ENCODE data around the gene CWC27.

The CWC27 gene

DNA sequence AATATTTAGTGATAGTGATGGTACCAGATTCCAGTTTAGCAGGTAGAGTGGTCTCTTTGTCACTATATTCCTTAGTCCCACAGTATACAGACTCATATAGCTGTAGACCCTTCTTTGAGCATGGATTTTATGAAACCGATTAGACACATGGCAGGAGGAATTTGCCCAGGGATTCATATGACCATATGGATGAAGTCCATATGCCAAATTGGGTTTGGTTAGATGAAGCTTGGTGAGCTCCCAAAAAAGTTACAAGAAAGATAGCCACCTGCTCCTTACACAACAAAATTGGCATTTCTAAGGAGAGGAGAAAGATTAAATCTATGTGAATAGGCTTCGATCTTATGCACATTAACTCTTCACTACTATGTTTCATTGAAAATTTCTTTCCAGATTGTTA is 211.4 kb downstream of the CWC27 start:
- DNase-seq, result no peak

GRCh38 chr5:64987768-64988167 is 219.0 kb downstream of the CWC27 start:
- no peak for DNase-seq

GRCh38 chr5:65009207-65009606 is 240.5 kb downstream of the CWC27 start:
- no peak for DNase-seq

DNA sequence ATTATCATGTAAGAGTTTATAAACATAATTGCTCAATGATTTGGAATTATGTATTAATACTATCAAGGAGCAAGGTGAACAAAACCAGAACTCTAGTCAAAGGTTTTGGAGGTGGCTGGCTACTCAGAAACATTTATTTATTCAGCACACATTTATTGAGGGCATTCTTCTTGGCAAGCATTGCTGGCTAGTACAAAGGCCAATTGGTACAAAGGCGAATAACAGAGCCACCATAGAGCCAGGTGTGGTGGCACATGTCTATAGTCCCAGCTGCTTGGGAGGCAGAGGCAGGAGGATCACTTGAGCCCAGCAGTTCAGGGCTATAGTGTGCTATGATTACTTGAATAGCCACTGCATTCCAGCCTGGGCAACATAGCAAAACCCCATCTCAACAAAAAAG is 242.1 kb downstream of the CWC27 start:
- DNase-seq, result no peak

DNA sequence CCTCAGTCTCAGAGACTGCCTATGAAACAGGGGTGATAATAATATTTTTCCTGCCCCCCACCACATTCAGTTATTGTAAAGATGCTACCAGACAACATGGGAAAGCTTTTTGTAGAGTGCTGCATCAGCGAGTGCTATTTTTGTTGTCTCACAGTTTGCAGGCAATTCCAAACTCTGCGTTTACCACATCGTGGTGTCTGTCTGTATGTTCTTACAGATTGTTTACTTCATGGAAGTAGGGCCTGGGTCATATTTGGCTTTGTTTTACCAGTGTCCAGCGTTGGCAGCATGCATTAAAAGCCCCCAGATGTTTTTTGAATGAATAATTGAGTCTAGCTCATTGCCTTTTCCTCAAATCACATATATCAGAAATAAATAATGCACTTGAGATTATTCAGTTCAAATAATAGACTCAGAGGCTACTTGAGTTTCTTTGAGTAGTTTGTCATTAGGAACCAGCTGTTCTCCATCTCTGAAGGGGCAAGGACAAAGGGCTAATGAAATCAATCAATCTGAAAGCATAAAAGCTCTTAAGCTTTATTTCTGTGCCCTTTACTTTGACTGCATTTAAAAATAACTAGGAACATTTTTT is 243.7 kb downstream of the CWC27 start:
- DNase-seq, result no peak

DNA sequence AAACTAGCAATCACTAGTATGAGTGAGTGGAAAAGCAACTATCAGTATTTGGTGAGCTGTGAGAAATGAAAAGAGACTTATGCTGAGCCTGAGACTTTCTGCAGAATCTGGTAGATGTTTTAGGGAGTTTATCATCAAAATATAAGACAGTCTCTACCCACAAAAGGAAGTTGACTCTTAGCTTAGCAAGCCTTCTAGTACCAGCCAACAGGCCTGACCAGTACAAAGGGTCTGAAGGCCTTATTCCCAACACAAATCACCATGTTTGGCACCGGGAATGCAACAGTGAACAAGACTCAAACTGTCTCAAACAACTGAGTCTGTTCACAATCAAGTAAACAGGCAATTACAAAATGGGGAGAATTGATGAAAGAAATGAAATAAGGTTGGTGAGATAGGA is 244.4 kb downstream of the CWC27 start:
- no peak for DNase-seq

- no peak for DNase-seq
Measured at GRCh38 chr5:65014769-65015168, 246.0 kb downstream of the CWC27 start.

GRCh38 chr5:65015767-65016166 is 247.0 kb downstream of the CWC27 start:
- no peak for DNase-seq

DNA sequence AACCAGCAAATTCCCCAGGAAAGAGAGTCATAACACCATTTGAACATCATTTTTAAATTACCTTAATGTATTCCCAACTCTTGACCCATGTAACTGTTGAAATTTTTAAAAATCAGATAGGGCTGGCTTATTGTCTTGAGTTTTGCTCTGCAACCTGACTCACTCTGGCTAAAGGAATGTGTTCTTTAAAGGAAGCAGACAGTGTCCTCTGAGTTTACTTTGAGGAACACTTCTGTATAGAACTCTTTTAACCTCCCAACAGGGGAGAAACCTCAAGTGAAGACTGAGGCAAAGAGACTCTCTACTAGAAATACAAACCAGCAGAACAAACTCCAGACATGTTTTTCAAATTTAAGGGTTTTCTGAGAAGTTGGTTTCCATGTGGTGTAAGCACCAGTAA is 248.9 kb downstream of the CWC27 start:
- no peak for DNase-seq

GRCh38 chr5:65018763-65019162 is 250.0 kb downstream of the CWC27 start:
- no peak for DNase-seq

DNA sequence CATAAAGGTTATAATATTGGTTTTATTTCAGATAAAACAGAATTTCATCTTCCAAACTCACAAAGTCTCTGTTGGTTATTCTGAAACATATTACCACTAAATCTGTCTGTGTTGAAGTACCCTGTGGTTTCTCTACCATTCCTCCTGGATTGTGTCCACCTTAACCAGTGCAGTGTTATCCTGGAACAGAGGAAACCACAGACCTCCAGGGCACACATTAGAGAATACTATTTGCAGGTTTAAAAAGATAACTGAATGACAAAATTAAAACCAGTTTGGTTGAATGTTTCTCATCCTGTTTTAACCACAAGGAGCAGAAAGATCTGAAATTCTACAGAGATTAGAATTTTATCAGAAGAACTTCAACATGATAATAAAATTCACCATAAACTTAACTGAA is 251.8 kb downstream of the CWC27 start:
- DNase-seq, result no peak

DNA sequence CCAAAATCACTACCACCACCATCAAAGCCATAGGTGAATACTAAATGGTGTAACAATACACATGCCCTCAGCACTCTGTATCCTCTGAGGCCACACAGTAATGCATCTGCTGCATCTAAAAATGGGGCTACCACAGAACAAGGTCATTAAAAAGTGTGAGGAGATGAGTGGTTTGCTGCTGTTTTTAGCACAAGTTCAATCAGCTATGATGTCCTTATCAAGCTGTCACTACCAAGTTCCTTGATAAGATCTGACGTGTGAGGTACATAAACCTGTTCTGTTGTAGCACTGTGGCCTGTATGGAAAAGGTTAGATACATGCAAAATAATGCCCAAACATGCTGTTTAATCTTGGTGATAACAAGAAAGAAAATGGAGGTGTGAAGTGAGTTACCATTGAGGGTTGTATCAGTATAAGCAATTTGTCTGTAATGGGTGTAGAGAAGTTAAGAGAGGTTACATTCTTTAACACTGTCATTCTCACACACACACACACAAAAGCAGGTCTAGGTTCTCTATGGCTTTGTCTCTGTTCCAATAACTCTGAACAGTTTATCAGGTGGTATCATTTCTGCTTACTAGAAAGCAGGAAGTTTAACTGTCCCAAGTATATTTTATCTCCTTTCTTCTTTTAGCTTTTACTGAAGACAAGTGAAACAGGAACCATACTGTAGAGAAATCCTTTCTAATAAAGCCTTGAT is 252.9 kb downstream of the CWC27 start:
- DNase-seq, result peak in 2 of 4 experiments; percentile 36 to 42

GRCh38 chr5:65022932-65023331 is 254.2 kb downstream of the CWC27 start:
- no peak for DNase-seq

- DNase-seq, result no peak
Measured at GRCh38 chr5:65024681-65025080, 256.0 kb downstream of the CWC27 start.

DNA sequence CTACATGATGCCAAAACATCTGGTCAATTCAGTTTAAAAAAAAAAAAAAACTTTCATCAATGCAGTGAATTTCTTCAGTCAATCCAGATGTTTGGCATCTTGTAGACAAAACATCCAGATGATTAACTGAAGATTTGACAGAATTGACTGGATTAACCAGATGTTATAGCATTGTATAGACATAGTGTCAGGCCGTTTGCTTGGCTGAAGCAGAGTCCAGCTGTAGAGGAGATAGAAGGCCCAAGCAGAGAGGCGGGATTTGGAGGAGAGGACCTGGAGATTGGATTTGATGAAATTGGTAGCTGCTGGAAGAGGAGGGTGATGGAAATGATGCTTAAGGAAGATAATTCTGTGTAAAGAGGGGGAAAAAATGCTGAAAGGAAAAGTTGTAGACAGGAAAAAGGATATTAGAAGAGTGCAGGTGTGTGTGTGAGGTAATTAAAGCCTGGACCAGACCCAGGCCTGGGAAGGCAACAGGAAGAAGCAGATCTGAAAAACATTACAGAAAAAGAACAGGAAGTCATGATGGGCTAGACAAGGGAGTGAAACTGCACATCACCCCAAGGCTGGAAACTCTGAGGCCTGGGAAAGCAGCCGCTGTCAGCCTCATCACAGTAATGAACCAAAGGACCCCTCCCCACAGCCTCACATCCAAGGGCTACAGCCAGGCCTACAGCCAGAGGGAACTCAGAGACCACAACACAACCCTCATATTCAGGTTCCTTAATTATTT is 258.3 kb downstream of the CWC27 start:
- no peak for DNase-seq

DNA sequence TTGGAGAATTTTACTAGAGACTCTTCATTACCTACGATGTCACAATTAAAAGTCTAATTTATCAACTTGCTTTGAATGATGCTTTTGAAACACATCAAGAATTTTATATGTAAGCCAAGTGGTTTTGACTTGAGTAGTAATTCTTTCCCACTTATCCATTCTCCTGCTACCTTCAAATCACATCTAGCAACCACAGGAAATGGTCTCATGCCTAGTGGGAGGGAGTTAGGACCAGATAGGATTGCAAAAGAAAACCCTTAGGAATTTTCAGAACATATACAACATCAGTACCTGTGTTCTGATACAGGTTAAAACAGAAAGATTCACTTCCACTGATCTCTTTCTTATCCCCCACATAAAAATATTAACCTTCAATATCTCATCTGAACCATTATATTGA is 260.4 kb downstream of the CWC27 start:
- DNase-seq, result no peak

DNA sequence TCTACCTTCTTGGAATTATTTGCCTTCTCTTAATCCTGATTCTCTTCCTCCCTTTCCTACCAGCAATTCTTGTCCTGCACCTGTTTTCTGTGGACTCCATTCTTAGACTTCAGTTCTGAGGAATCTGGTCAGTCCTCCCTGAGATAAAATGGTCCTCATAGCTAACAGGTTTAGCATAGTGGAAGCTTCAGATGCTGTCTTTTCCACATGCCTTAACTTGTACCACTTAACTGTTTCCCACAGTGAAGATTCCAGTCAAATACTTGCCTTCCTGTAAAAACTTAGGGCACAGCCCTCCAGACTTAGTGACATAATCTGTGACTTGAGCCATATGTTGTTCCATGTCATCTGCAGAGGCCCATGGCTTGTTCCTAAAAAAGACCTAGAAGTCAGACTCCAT is 261.3 kb downstream of the CWC27 start:
- DNase-seq, result no peak

GRCh38 chr5:65032250-65032649 is 263.5 kb downstream of the CWC27 start:
- DNase-seq, result peak in 1 of 4 experiments; percentile 32

GRCh38 chr5:65034029-65034812 is 265.5 kb downstream of the CWC27 start:
- no peak for DNase-seq

- DNase-seq, result no peak
Measured at GRCh38 chr5:65034813-65035209, 266.1 kb downstream of the CWC27 start.

DNA sequence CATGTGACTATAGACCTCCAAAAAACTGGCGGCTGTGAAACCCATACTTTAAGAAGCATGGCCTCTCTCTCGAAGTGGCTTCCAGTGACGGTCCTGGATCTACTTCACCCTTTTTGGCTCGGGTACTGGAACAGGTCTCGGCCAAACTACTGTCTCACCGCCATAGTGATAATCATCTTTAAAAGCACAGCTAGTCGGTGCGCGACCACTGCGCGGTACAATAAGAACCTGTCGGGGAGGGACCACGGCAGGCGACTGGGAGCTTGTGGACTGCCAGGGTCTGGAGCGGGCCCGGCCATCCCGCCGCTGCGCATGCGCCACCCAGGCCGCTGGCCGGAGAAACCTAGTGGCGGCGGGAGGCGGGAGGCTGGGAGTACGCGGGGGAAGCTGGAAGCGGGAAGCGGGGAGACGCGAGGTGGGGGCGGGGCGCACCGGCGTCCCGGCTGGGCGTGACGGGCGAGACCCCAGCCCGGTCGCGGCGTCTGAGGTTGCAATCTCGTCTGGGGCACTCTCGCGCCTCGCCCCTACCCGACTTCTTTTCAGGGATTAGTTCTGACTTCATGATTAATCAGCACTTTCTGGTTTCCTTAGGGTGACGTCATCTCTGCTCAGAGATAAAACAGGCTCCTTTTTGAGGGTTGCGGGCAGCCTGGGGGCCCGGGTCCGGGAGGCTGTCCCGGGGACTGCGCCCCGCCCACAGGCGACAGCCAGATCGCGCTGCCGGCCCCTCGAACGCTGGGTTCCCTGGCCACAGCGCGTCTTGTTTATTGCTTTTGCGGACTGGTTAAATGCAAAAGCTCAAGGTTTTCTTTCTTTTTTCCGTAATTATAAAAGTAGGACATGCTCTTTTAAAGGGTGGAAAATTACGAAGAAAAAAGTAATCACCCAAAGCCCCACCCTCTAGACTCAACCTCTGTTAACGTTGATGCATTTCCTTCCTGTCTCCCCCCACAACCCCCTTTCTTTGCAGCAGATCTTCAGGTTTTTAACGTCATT is 266.8 kb downstream of the CWC27 start:
- DNase-seq, result peak; percentile 86 to 95 (median 92)

All from suppressor macrophage (primary cell).